Endothelial cell (in vitro differentiated cells): Measurements from ENCODE around the gene CAPN8. TPM values are rescaled to one million over a fixed set of nuclear protein-coding genes. Genes with fewer than 3 reads are reported as not detected.

Experiments used
- DNase-seq: peaks from one replicate; pipeline ENCODE4 v3.0.0; 2021; ENCODE audit warnings: low spot score
- H3K27ac Mint-ChIP-seq: one replicate; pipeline ENCODE4 v1.8.0; 2021; ENCODE audit warnings: mixed read lengths, inconsistent platforms; ENCODE audit not compliant: unreplicated experiment
- H3K27me3 Mint-ChIP-seq: one replicate; pipeline ENCODE4 v1.8.0; 2021; ENCODE audit warnings: mild to moderate bottlenecking, moderate library complexity, mixed read lengths, inconsistent platforms; ENCODE audit not compliant: unreplicated experiment
- H3K36me3 Mint-ChIP-seq: one replicate; pipeline ENCODE4 v1.8.0; 2021; ENCODE audit warnings: mild to moderate bottlenecking, low read depth, mixed read lengths, inconsistent platforms; ENCODE audit not compliant: unreplicated experiment
- H3K4me1 Mint-ChIP-seq: one replicate; pipeline ENCODE4 v1.8.0; 2021; ENCODE audit warnings: mild to moderate bottlenecking, mixed read lengths, inconsistent platforms; ENCODE audit not compliant: unreplicated experiment
- H3K4me3 Mint-ChIP-seq: one replicate; pipeline ENCODE4 v1.8.0; 2021; ENCODE audit warnings: mild to moderate bottlenecking, mixed read lengths, inconsistent platforms; ENCODE audit not compliant: unreplicated experiment
- H3K9me3 Mint-ChIP-seq: one replicate; pipeline ENCODE4 v1.8.0; 2021; ENCODE audit warnings: mixed read lengths, inconsistent platforms; ENCODE audit not compliant: unreplicated experiment
- CTCF ChIP-seq: fragments of 200-600 bp; sonication (generic); IDR thresholded peaks from one replicate; pipeline ENCODE4 v1.5.0; 2021; ENCODE audit warnings: antibody characterized with exemption; ENCODE audit not compliant: unreplicated experiment
- total RNA-seq: library from RNA; stranded (reverse); fragmentation: NEBNext Ultra II Directional; extraction: Animal tissue kit (Norgen Biotek cat#: 25700); gene quantifications from one replicate; pipeline ENCODE4 v1.2.1, GENCODE V29; 2021; ENCODE audit not compliant: unreplicated experiment

The CAPN8 gene
- total RNA-seq, 1 donor from 2014 or later, result 0.13 TPM

GRCh38 chr1:223680188-223680587, 14.7 kb upstream of the CAPN8 start:
- H3K4me1 Mint-ChIP-seq, result no peaks in the 10 kb centered on the region
- H3K27me3 Mint-ChIP-seq, result peaks cover 4% of the 10 kb centered on the region
- peaks cover 6% of the 10 kb centered on the region for H3K9me3 Mint-ChIP-seq
- DNase-seq, result no peak
- no peak for TF ChIP-seq CTCF
- no peak overlapping the region for H3K4me3 Mint-ChIP-seq
- no peaks in the 10 kb centered on the region for H3K36me3 Mint-ChIP-seq
- no peak overlapping the region for H3K27ac Mint-ChIP-seq

- Mint-ChIP-seq H3K4me3 (no peak overlapping the region), H3K4me1 (no peaks in the 10 kb centered on the region), H3K9me3 (peaks cover 12% of the 10 kb centered on the region), H3K27me3 (peaks cover 4% of the 10 kb centered on the region), H3K27ac (no peak overlapping the region), H3K36me3 (peaks cover 6% of the 10 kb centered on the region)
- no peak for TF ChIP-seq CTCF
- no peak for DNase-seq
Measured at GRCh38 chr1:223678841-223679240, 13.3 kb upstream of the CAPN8 start.

- DNase-seq, result no peak
- Mint-ChIP-seq H3K4me1 (peaks cover 4% of the 10 kb centered on the region), H3K27me3 (peaks cover 3% of the 10 kb centered on the region), H3K27ac (no peak overlapping the region), H3K9me3 (peaks cover 12% of the 10 kb centered on the region), H3K36me3 (peaks cover 6% of the 10 kb centered on the region), H3K4me3 (no peak overlapping the region)
- no peak for TF ChIP-seq CTCF
Measured at GRCh38 chr1:223674119-223674890, 8.8 kb upstream of the CAPN8 start.

- TF ChIP-seq CTCF, result peak; percentile 74
- Mint-ChIP-seq H3K9me3 (peaks cover 6% of the 10 kb centered on the region), H3K36me3 (peaks cover 6% of the 10 kb centered on the region), H3K4me1 (peaks cover 10% of the 10 kb centered on the region), H3K27ac (no peak overlapping the region), H3K4me3 (no peak overlapping the region), H3K27me3 (peaks cover 2% of the 10 kb centered on the region)
- peak; percentile 70 for DNase-seq
Measured at GRCh38 chr1:223670458-223671159, 5.1 kb upstream of the CAPN8 start.
